ENCODE results near the gene GNAO1. TPM values are rescaled to one million over a fixed set of nuclear protein-coding genes. Genes with fewer than 3 reads are reported as not detected.

The GNAO1 gene
- total RNA-seq, 1 experiment from 2014 or later, result not detected

DNA sequence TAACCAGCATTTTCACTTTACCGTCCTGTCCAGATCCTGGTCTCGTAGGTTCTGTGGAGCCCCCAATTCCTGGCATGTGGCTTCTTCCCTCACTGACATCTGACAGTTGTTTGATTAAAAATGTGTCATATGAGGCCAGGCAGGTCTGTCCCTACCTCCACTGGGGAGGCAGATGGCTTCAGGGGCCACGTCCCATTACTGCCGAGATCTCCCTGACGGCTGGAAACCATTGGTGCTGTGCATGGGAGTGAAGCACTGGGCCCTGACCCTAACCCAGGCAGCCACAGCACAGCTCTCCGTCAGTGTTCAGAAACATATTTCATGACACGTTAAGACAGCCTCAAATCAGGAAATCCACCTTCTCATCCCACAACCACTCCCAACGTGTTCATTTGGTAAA is 77.5 kb downstream of the GNAO1 start:
- H3F3A ChIP-seq (ENCODE audit: low read length, unreplicated experiment), result no peaks in the 10 kb centered on the region
- H4K20me1 ChIP-seq (ENCODE audit: low read length), result no peaks in the 10 kb centered on the region
- no peaks in the 10 kb centered on the region for H3K9me2 ChIP-seq (replicated peaks; ENCODE audit: low read length)
- ChIA-PET POLR2A (ENCODE audit: unreplicated experiment) (no interaction called here), CTCF (no interaction called here)
- intact Hi-C loops (cut with micrococcal nuclease), result no loop called here
- H3K4me1 ChIP-seq (ENCODE audit: insufficient read depth, low read length), result no peaks in the 10 kb centered on the region
- H3K79me2 ChIP-seq (ENCODE audit: low read length), result no peaks in the 10 kb centered on the region
- no peak overlapping the region for H3K27ac ChIP-seq (ENCODE audit: low read length)
- no peak for TF ChIP-seq EZH2 (IDR thresholded peaks at IDR 0.05; ENCODE audit: low read length, unreplicated experiment)
- TF ChIP-seq EZH2phosphoT487 (IDR thresholded peaks at IDR 0.05; ENCODE audit: borderline replicate concordance, low read length), result no peak
- TF ChIP-seq, protein P1, sequence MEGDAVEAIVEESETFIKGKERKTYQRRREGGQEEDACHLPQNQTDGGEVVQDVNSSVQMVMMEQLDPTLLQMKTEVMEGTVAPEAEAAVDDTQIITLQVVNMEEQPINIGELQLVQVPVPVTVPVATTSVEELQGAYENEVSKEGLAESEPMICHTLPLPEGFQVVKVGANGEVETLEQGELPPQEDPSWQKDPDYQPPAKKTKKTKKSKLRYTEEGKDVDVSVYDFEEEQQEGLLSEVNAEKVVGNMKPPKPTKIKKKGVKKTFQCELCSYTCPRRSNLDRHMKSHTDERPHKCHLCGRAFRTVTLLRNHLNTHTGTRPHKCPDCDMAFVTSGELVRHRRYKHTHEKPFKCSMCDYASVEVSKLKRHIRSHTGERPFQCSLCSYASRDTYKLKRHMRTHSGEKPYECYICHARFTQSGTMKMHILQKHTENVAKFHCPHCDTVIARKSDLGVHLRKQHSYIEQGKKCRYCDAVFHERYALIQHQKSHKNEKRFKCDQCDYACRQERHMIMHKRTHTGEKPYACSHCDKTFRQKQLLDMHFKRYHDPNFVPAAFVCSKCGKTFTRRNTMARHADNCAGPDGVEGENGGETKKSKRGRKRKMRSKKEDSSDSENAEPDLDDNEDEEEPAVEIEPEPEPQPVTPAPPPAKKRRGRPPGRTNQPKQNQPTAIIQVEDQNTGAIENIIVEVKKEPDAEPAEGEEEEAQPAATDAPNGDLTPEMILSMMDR (conservative IDR thresholded peaks at IDR 0.05; ENCODE audit: low read depth, low read length), result no peak
- no peak overlapping the region for H2AFZ ChIP-seq (ENCODE audit: low read length)
- no TSS peak for BruUV-seq (replicated peaks)
- H3K9me3 ChIP-seq (ENCODE audit: low read length), result no peaks in the 10 kb centered on the region
- H3K4me3 ChIP-seq (ENCODE audit: low read length), result no peak overlapping the region
- H3K9ac ChIP-seq (ENCODE audit: low read length), result no peak overlapping the region
- H3K4me2 ChIP-seq (ENCODE audit: low read length), result no peak overlapping the region
- no peak for DNase-seq
- no peaks in the 10 kb centered on the region for H3K36me3 ChIP-seq (ENCODE audit: low read depth, low read length)
- ATAC-seq, result no peak
- H3K27me3 ChIP-seq (ENCODE audit: low read length), result peaks cover 12% of the 10 kb centered on the region; the same call in 1 of the 2 replicates

DNA sequence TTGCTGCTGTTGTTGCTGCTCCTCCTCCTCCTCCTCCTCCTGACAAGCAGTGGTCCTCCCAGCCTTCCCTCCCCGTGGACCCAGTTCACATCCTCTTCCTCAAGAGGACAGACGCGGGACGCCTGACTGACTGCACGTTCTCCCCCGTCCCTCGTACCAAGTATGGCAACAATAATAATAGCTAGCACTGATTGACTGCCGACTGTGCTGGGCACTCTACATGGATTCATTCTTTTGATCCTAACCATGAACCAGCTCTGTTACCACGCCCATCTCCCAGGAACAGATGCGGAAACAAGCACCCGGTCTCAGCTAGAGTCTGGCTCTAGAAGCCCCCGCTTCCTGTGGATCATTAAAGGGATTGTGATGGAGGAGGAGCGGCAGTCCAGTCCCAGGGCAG is 78.0 kb downstream of the GNAO1 start:
- Histone ChIP-seq H3K36me3 (ENCODE audit: low read depth, low read length) (no peaks in the 10 kb centered on the region), H2AFZ (ENCODE audit: low read length) (no peak overlapping the region), H3K79me2 (ENCODE audit: low read length) (no peaks in the 10 kb centered on the region), H3K27me3 (ENCODE audit: low read length) (peaks cover 17% of the 10 kb centered on the region; the same call in 1 of the 2 replicates), H3F3A (ENCODE audit: low read length, unreplicated experiment) (no peaks in the 10 kb centered on the region), H3K4me3 (ENCODE audit: low read length) (no peak overlapping the region), H4K20me1 (ENCODE audit: low read length) (no peaks in the 10 kb centered on the region), H3K9me2 (replicated peaks; ENCODE audit: low read length) (no peaks in the 10 kb centered on the region), H3K9me3 (ENCODE audit: low read length) (no peaks in the 10 kb centered on the region), H3K9ac (ENCODE audit: low read length) (no peak overlapping the region), H3K4me1 (ENCODE audit: insufficient read depth, low read length) (no peaks in the 10 kb centered on the region), H3K27ac (ENCODE audit: low read length) (no peak overlapping the region), H3K4me2 (ENCODE audit: low read length) (no peak overlapping the region)
- TF ChIP-seq EZH2phosphoT487 (IDR thresholded peaks at IDR 0.05; ENCODE audit: borderline replicate concordance, low read length) (no peak), EZH2 (IDR thresholded peaks at IDR 0.05; ENCODE audit: low read length, unreplicated experiment) (no peak)
- TF ChIP-seq, protein P1 (conservative IDR thresholded peaks at IDR 0.05; ENCODE audit: low read depth, low read length), result no peak
- ATAC-seq, result no peak
- intact Hi-C loops (cut with micrococcal nuclease), result no loop called here
- no peak for DNase-seq
- BruUV-seq (replicated peaks), result no TSS peak
- CTCF ChIA-PET, result no interaction called here
- POLR2A ChIA-PET (ENCODE audit: unreplicated experiment), result no interaction called here

DNA sequence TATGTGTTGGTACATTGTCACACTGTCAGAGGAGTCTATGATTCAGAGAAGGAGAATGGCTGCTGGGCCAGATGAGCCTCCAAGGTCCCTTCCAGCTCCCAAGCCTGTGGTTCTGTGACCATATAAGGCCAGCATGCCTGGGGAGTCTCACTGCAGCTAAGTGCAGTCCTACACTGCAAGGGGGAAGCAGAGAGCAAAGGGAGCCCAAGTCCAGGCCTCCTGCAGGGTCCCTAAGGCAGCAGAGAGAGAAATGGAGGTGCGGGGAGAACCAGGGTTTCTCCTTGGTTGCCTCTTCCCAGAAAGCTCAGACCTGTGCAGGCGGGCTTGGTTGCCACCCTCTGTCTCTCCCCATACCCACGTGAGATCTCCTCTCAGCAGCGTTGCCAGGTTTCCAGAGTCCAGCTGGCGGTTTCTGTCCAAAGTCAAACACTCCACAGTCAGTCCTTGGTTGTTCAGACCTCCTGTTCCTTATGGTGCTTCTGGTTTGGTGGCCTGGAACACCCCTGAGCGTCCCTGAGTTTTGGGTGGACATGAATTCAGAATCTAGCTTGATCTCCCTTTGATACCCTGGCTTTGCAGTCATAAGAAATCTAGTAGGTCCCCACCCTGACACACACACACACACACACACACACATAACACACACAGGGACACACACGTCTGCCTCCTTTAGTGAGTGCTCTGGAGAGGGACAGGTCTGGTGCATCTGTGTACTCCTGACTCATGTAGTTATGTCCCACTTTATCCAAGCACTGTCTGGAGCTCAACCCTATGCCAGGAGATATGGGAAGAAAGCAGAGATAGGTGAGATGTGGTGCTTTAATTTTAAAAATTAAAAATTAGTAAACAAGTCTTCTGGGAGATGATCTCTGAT is 78.8 kb downstream of the GNAO1 start:
- ChIA-PET POLR2A (ENCODE audit: unreplicated experiment) (no interaction called here), CTCF (no interaction called here)
- H3K9me2 ChIP-seq (replicated peaks; ENCODE audit: low read length), result no peaks in the 10 kb centered on the region
- no peaks in the 10 kb centered on the region for H3K36me3 ChIP-seq (ENCODE audit: low read depth, low read length)
- TF ChIP-seq, protein P1 (conservative IDR thresholded peaks at IDR 0.05; ENCODE audit: low read depth, low read length), result no peak
- TF ChIP-seq EZH2phosphoT487 (IDR thresholded peaks at IDR 0.05; ENCODE audit: borderline replicate concordance, low read length), result no peak
- TF ChIP-seq EZH2 (IDR thresholded peaks at IDR 0.05; ENCODE audit: low read length, unreplicated experiment), result no peak
- H3K4me3 ChIP-seq (ENCODE audit: low read length), result no peak overlapping the region
- no peaks in the 10 kb centered on the region for H4K20me1 ChIP-seq (ENCODE audit: low read length)
- H3K4me2 ChIP-seq (ENCODE audit: low read length), result no peak overlapping the region
- no peaks in the 10 kb centered on the region for H3K79me2 ChIP-seq (ENCODE audit: low read length)
- peaks cover 23% of the 10 kb centered on the region; the same call in 1 of the 2 replicates for H3K27me3 ChIP-seq (ENCODE audit: low read length)
- intact Hi-C loops (cut with micrococcal nuclease), result no loop called here
- no peak overlapping the region for H2AFZ ChIP-seq (ENCODE audit: low read length)
- no peaks in the 10 kb centered on the region for H3K4me1 ChIP-seq (ENCODE audit: insufficient read depth, low read length)
- no peak for ATAC-seq
- H3F3A ChIP-seq (ENCODE audit: low read length, unreplicated experiment), result no peaks in the 10 kb centered on the region
- BruUV-seq (replicated peaks), result no TSS peak
- no peak for DNase-seq
- H3K9me3 ChIP-seq (ENCODE audit: low read length), result no peaks in the 10 kb centered on the region
- no peak overlapping the region for H3K9ac ChIP-seq (ENCODE audit: low read length)
- no peak overlapping the region for H3K27ac ChIP-seq (ENCODE audit: low read length)

Data from PC-3 (cell line).